ENCODE data around the gene PTPRD. TPM values are rescaled to one million over a fixed set of nuclear protein-coding genes. Genes with fewer than 3 reads are reported as not detected.

Gene PTPRD
- total RNA-seq, 1 donor from 2014 or later, result 6.9 TPM

GRCh38 chr9:8417341-8417740, 2195.5 kb downstream of the PTPRD start:
- TF ChIP-seq, protein P1, sequence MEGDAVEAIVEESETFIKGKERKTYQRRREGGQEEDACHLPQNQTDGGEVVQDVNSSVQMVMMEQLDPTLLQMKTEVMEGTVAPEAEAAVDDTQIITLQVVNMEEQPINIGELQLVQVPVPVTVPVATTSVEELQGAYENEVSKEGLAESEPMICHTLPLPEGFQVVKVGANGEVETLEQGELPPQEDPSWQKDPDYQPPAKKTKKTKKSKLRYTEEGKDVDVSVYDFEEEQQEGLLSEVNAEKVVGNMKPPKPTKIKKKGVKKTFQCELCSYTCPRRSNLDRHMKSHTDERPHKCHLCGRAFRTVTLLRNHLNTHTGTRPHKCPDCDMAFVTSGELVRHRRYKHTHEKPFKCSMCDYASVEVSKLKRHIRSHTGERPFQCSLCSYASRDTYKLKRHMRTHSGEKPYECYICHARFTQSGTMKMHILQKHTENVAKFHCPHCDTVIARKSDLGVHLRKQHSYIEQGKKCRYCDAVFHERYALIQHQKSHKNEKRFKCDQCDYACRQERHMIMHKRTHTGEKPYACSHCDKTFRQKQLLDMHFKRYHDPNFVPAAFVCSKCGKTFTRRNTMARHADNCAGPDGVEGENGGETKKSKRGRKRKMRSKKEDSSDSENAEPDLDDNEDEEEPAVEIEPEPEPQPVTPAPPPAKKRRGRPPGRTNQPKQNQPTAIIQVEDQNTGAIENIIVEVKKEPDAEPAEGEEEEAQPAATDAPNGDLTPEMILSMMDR (IDR thresholded peaks at IDR 0.05), result no peak
- Histone ChIP-seq H3K27ac (no peak overlapping the region), H3K36me3 (no peaks in the 10 kb centered on the region), H3K4me1 (no peaks in the 10 kb centered on the region), H3K9me3 (no peaks in the 10 kb centered on the region), H3K27me3 (no peaks in the 10 kb centered on the region), H3K4me3 (no peak overlapping the region)
- intact Hi-C loops (cut with DNase I), result no loop called here
- DNase-seq (ENCODE audit: low spot score in 2 of 2), result no peak

DNA sequence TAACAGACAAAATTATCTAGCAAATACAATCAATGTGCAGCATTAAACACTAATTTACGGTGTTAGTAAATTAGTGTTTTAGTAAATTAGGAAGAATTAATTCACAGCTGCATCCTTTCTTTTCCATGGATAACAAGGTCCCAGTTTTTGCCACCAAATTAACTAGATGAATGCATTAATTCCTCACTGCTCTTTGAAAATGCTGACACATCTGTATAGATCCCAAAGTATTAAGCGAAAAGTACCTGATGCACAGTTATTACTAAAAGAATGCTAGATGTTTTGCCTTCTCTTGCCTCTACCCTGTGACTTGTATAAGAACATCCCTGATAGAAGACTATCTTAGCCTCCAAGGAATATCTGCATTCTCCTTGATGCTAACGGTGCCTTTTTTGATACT, 2200.5 kb downstream of the PTPRD start:
- no peak overlapping the region for H3K27ac ChIP-seq
- H3K4me3 ChIP-seq, result no peak overlapping the region
- no peaks in the 10 kb centered on the region for H3K27me3 ChIP-seq
- TF ChIP-seq, protein P1 (IDR thresholded peaks at IDR 0.05), result no peak
- H3K36me3 ChIP-seq, result no peaks in the 10 kb centered on the region
- no peaks in the 10 kb centered on the region for H3K9me3 ChIP-seq
- DNase-seq (ENCODE audit: low spot score in 2 of 2), result no peak
- H3K4me1 ChIP-seq, result no peaks in the 10 kb centered on the region
- intact Hi-C loops (cut with DNase I), result no loop called here

GRCh38 chr9:8408575-8409190, 2204.1 kb downstream of the PTPRD start:
- no peaks in the 10 kb centered on the region for H3K4me1 ChIP-seq
- no peaks in the 10 kb centered on the region for H3K36me3 ChIP-seq
- intact Hi-C loops (cut with DNase I), result no loop called here
- H3K4me3 ChIP-seq, result no peak overlapping the region
- no peak for DNase-seq (ENCODE audit: low spot score in 2 of 2)
- H3K27me3 ChIP-seq, result no peaks in the 10 kb centered on the region
- H3K9me3 ChIP-seq, result no peaks in the 10 kb centered on the region
- H3K27ac ChIP-seq, result no peak overlapping the region
- TF ChIP-seq, protein P1 (IDR thresholded peaks at IDR 0.05), result no peak

GRCh38 chr9:8401961-8402705, 2210.7 kb downstream of the PTPRD start:
- Histone ChIP-seq H3K36me3 (no peaks in the 10 kb centered on the region), H3K27me3 (no peaks in the 10 kb centered on the region), H3K4me1 (no peaks in the 10 kb centered on the region), H3K27ac (no peak overlapping the region), H3K4me3 (no peak overlapping the region), H3K9me3 (no peaks in the 10 kb centered on the region)
- no peak for DNase-seq (ENCODE audit: low spot score in 2 of 2)
- intact Hi-C loops (cut with DNase I), result no loop called here
- TF ChIP-seq, protein P1 (IDR thresholded peaks at IDR 0.05), result no peak

GRCh38 chr9:8400378-8400777, 2212.4 kb downstream of the PTPRD start:
- intact Hi-C loops (cut with DNase I), result no loop called here
- H3K36me3 ChIP-seq, result no peaks in the 10 kb centered on the region
- TF ChIP-seq, protein P1 (IDR thresholded peaks at IDR 0.05), result no peak
- H3K4me1 ChIP-seq, result no peaks in the 10 kb centered on the region
- H3K27ac ChIP-seq, result no peak overlapping the region
- H3K4me3 ChIP-seq, result no peak overlapping the region
- no peaks in the 10 kb centered on the region for H3K27me3 ChIP-seq
- DNase-seq (ENCODE audit: low spot score in 2 of 2), result no peak
- H3K9me3 ChIP-seq, result no peaks in the 10 kb centered on the region
